H9 (cell line): ENCODE data around the gene DNAJB6. TPM values are rescaled to one million over a fixed set of nuclear protein-coding genes. Genes with fewer than 3 reads are reported as not detected.

Experiments used
- DNase-seq: peaks from one replicate; pipeline ENCODE4 v3.0.0-alpha.2; 2017
- H2AFZ ChIP-seq: one replicate; pipeline ENCODE4 v1.6.1; 2013; ENCODE audit warnings: mild to moderate bottlenecking, low read length, control low read depth, moderate library complexity
- H2AK5ac ChIP-seq: 2 replicates; pipeline ENCODE4 v1.6.1; 2013; ENCODE audit warnings: low read length, control low read depth, mixed read lengths; ENCODE audit not compliant: insufficient read length
- H2BK120ac ChIP-seq: one replicate; pipeline ENCODE4 v1.6.1; 2013; ENCODE audit warnings: low read depth, mild to moderate bottlenecking, low read length, control low read depth, inconsistent platforms; ENCODE audit not compliant: poor library complexity, severe bottlenecking
- H2BK12ac ChIP-seq: 2 replicates; pipeline ENCODE4 v1.6.1; 2013; ENCODE audit warnings: low read length, control low read depth, mixed read lengths, low read depth; ENCODE audit not compliant: insufficient read length
- H2BK15ac ChIP-seq: 2 replicates; pipeline ENCODE4 v1.6.1; 2013; ENCODE audit warnings: low read depth, low read length, control low read depth
- H2BK20ac ChIP-seq: one replicate; pipeline ENCODE4 v1.6.1; 2013; ENCODE audit warnings: low read depth, mild to moderate bottlenecking, low read length, control low read depth, inconsistent platforms; ENCODE audit not compliant: poor library complexity, severe bottlenecking
- H2BK5ac ChIP-seq: 2 replicates; pipeline ENCODE4 v1.6.1; 2013; ENCODE audit warnings: low read length, control low read depth, mixed read lengths; ENCODE audit not compliant: insufficient read length
- H3K14ac ChIP-seq: 2 replicates; pipeline ENCODE4 v1.6.1; 2013; ENCODE audit warnings: low read length, control low read depth; ENCODE audit not compliant: insufficient read depth
- H3K18ac ChIP-seq: 2 replicates; pipeline ENCODE4 v1.6.1; 2013; ENCODE audit warnings: low read depth, mild to moderate bottlenecking, mixed read lengths, low read length, control low read depth; ENCODE audit not compliant: insufficient read length
- H3K23ac ChIP-seq: 2 replicates; pipeline ENCODE4 v1.6.1; 2013; ENCODE audit warnings: low read length, control low read depth, mixed read lengths, low read depth; ENCODE audit not compliant: insufficient read length
- H3K23me2 ChIP-seq: 2 replicates; pipeline ENCODE4 v1.6.1; 2013; ENCODE audit warnings: low read depth, mild to moderate bottlenecking, mixed read lengths, low read length, control low read depth; ENCODE audit not compliant: insufficient read length, poor library complexity, severe bottlenecking
- H3K27ac ChIP-seq: 2 replicates; pipeline ENCODE4 v1.5.1; 2013; ENCODE audit warnings: low read length, control low read depth, mixed read lengths, low read depth; ENCODE audit not compliant: insufficient read length
- H3K27me3 ChIP-seq: 2 replicates; pipeline ENCODE4 v1.6.1; 2013; ENCODE audit warnings: low read length, control low read depth, inconsistent platforms; ENCODE audit not compliant: insufficient read depth
- H3K4ac ChIP-seq: 2 replicates; pipeline ENCODE4 v1.6.1; 2013; ENCODE audit warnings: low read depth, mild to moderate bottlenecking, control low read depth, inconsistent platforms, low read length, moderate library complexity
- H3K4me1 ChIP-seq: 2 replicates; pipeline ENCODE4 v1.6.1; 2013; ENCODE audit warnings: low read length, control low read depth, inconsistent platforms; ENCODE audit not compliant: insufficient read depth
- H3K4me2 ChIP-seq: 2 replicates; pipeline ENCODE4 v1.6.1; 2013; ENCODE audit warnings: low read length, control low read depth, mixed read lengths; ENCODE audit not compliant: insufficient read length, insufficient read depth
- H3K56ac ChIP-seq: 2 replicates; pipeline ENCODE4 v1.6.1; 2013; ENCODE audit warnings: low read depth, mild to moderate bottlenecking, mixed read lengths, low read length, control low read depth; ENCODE audit not compliant: insufficient read length
- H3K79me1 ChIP-seq: 2 replicates; pipeline ENCODE4 v1.6.1; 2013; ENCODE audit warnings: low read depth, mild to moderate bottlenecking, moderate library complexity, low read length, control low read depth, inconsistent platforms; ENCODE audit not compliant: insufficient read depth, poor library complexity, severe bottlenecking
- H3K79me2 ChIP-seq: 2 replicates; pipeline ENCODE4 v1.6.1; 2013; ENCODE audit warnings: low read length, control low read depth, inconsistent platforms; ENCODE audit not compliant: insufficient read depth
- H3K9ac ChIP-seq: 2 replicates; pipeline ENCODE4 v1.6.1; 2013; ENCODE audit warnings: low read length, control low read depth, mixed read lengths; ENCODE audit not compliant: insufficient read length; ENCODE audit errors: extremely low read depth
- H3K9me3 ChIP-seq: one replicate; pipeline ENCODE4 v1.6.1; 2013; ENCODE audit warnings: low read depth, low read length, inconsistent platforms; ENCODE audit not compliant: control insufficient read depth
- H3T11ph ChIP-seq: one replicate; pipeline ENCODE4 v1.6.1; 2013; ENCODE audit warnings: mild to moderate bottlenecking, low read length, control low read depth, inconsistent platforms
- H4K20me1 ChIP-seq: one replicate; pipeline ENCODE4 v1.6.1; 2013; ENCODE audit not compliant: control insufficient read depth, insufficient read length, insufficient read depth
- H4K5ac ChIP-seq: 2 replicates; pipeline ENCODE4 v1.6.1; 2013; ENCODE audit warnings: low read depth, mild to moderate bottlenecking, mixed read lengths, low read length, control low read depth; ENCODE audit not compliant: insufficient read length
- H4K8ac ChIP-seq: replicated peaks from 2 replicates; pipeline ENCODE4 v1.6.1; 2013; ENCODE audit warnings: low read length, control low read depth, mixed read lengths, low read depth; ENCODE audit not compliant: insufficient read length
- H4K91ac ChIP-seq: 2 replicates; pipeline ENCODE4 v1.6.1; 2013; ENCODE audit warnings: low read depth, mild to moderate bottlenecking, moderate library complexity, mixed read lengths, low read length, control low read depth; ENCODE audit not compliant: insufficient read length
- H3K27ac Mint-ChIP-seq, 3 experiments: 2 replicates in 2 of 3; 3 replicates in 1 of 3; pipeline ENCODE4 v1.8.0; 2020 to 2021; ENCODE audit warnings: mixed read lengths in 3 of 3, mild to moderate bottlenecking in 1 of 3, moderate library complexity in 1 of 3
- H3K27me3 Mint-ChIP-seq: 2 replicates; pipeline ENCODE4 v1.8.0; 2021; ENCODE audit warnings: low read depth, mild to moderate bottlenecking, moderate library complexity, mixed read lengths
- H3K36me3 Mint-ChIP-seq, 3 experiments: 2 replicates in 2 of 3; 3 replicates in 1 of 3; pipeline ENCODE4 v1.8.0; 2020 to 2021; ENCODE audit warnings: low read depth in 3 of 3, mixed read lengths in 3 of 3; ENCODE audit not compliant: insufficient read depth in 1 of 3
- H3K4me1 Mint-ChIP-seq, 2 experiments: 2 replicates each; pipeline ENCODE4 v1.8.0; 2020; ENCODE audit warnings: mixed read lengths in 2 of 2
- H3K4me3 Mint-ChIP-seq, 2 experiments: 2 replicates in 1 of 2; 3 replicates in 1 of 2; pipeline ENCODE4 v1.8.0; 2020 to 2021; ENCODE audit warnings: mild to moderate bottlenecking in 2 of 2, mixed read lengths in 2 of 2, moderate library complexity in 1 of 2
- H3K9me3 Mint-ChIP-seq, 2 experiments: 2 replicates in 1 of 2; 3 replicates in 1 of 2; pipeline ENCODE4 v1.8.0; 2020; ENCODE audit warnings: mild to moderate bottlenecking in 2 of 2, mixed read lengths in 2 of 2, moderate library complexity in 1 of 2
- CTCF ChIP-seq: fragments of 200-600 bp; sonication (generic); conservative IDR thresholded peaks from 3 replicates; pipeline ENCODE4 v1.8.0; 2021; ENCODE audit warnings: antibody characterized with exemption, mild to moderate bottlenecking
- WGBS: extraction: QIAGEN DNeasy Blood & Tissue Kit; methylation state at CpG from one replicate; pipeline ENCODE4 v1.1.7; 2013; ENCODE audit warnings: missing lambda C conversion rate, low lambda C conversion rate, mixed read lengths; ENCODE audit not compliant: insufficient read length; ENCODE audit errors: extremely low coverage; 5-methylcytosine and 5-hydroxymethylcytosine counted together
- total RNA-seq: library from RNA; stranded (reverse); gene quantifications from 2 replicates; pipeline ENCODE4 v1.2.1, GENCODE V29; 2021

The DNAJB6 gene
- total RNA-seq, 1 experiment from 2014 or later = 215 TPM

GRCh38 chr7:157297185-157297584, 39.6 kb upstream of the DNAJB6 start:
- H3K23ac ChIP-seq = no peak overlapping the region
- H3K4me1 Mint-ChIP-seq = peaks cover 8 to 23% of the 10 kb centered on the region in 2 experiments
- H4K20me1 ChIP-seq = no peaks in the 10 kb centered on the region
- no peaks in the 10 kb centered on the region for H3K27me3 ChIP-seq
- no peak overlapping the region for H2BK5ac ChIP-seq
- no peak overlapping the region for H3K4ac ChIP-seq
- H3K79me1 ChIP-seq = no peaks in the 10 kb centered on the region
- WGBS = no CpG with 5 or more reads among the region's 13 CpGs
- H3K18ac ChIP-seq = peak overlapping the region; percentile 17
- H4K8ac ChIP-seq = no peak overlapping the region
- H3K27ac ChIP-seq = no peak overlapping the region
- H3K36me3 Mint-ChIP-seq = peaks cover 0 to 6% (median 0%) of the 10 kb centered on the region in 3 experiments; a peak in 2 of 7 replicates
- H2BK15ac ChIP-seq = no peak overlapping the region
- peak overlapping the region; percentile 26 for H2BK12ac ChIP-seq
- TF ChIP-seq CTCF = no peak
- H3K79me2 ChIP-seq = no peaks in the 10 kb centered on the region
- no peak overlapping the region for H2AFZ ChIP-seq
- H4K5ac ChIP-seq = no peak overlapping the region
- no peak for DNase-seq
- H3K14ac ChIP-seq = no peak overlapping the region
- H3K4me3 Mint-ChIP-seq = no peak overlapping the region
- H3K9me3 Mint-ChIP-seq = peaks cover 4 to 6% of the 10 kb centered on the region in 2 experiments; a peak in 2 of 5 replicates
- no peak overlapping the region for H4K91ac ChIP-seq
- H3T11ph ChIP-seq = no peak overlapping the region
- H3K27me3 Mint-ChIP-seq = no peaks in the 10 kb centered on the region; the same call in 1 of the 2 replicates
- H2BK20ac ChIP-seq = no peak overlapping the region
- H2BK120ac ChIP-seq = no peak overlapping the region
- peak overlapping the region; percentile 2 to 85 (median 70); a peak in 2 of 7 replicates for H3K27ac Mint-ChIP-seq
- H3K9me3 ChIP-seq = no peaks in the 10 kb centered on the region
- no peak overlapping the region for H3K9ac ChIP-seq
- H3K4me1 ChIP-seq = no peaks in the 10 kb centered on the region
- no peaks in the 10 kb centered on the region for H3K23me2 ChIP-seq
- no peak overlapping the region for H2AK5ac ChIP-seq
- no peak overlapping the region for H3K56ac ChIP-seq
- no peak overlapping the region for H3K4me2 ChIP-seq
